ENCODE measurements around the gene FAM24B.
"Not testable (repeated sequence)": the region's sequence is repeated elsewhere in the genome, so short reads cannot be mapped to it uniquely, and the experiment has no call there.

Gene FAM24B

GRCh38 chr10:122875843-122876466 lies 3.4 kb downstream of the FAM24B start:
- no peak for DNase-seq (ENCODE audit: low read depth)
- H3K4me3 ChIP-seq (ENCODE audit: low read depth, low read length) = no peak overlapping the region
- TF ChIP-seq CTCF (IDR thresholded peaks at IDR 0.05; ENCODE audit: low read depth, low read length) = no peak
- no peak for TF ChIP-seq MYC (IDR thresholded peaks at IDR 0.05; ENCODE audit: low read depth, low read length)
- TF ChIP-seq POLR2A (IDR thresholded peaks at IDR 0.05; ENCODE audit: extremely low read depth, insufficient read length) = no peak
- TF ChIP-seq MAX (IDR thresholded peaks at IDR 0.05; ENCODE audit: low read depth, low read length) = no peak

- DNase-seq (ENCODE audit: low read depth); H3K4me3 ChIP-seq (ENCODE audit: low read depth, low read length): not testable (repeated sequence)
Observed at GRCh38 chr10:122871947-122872346, 7.4 kb downstream of the FAM24B start.

- H3K4me3 ChIP-seq (ENCODE audit: low read depth, low read length); DNase-seq (ENCODE audit: low read depth): not testable (repeated sequence)
Observed at GRCh38 chr10:122868768-122869167, 10.6 kb downstream of the FAM24B start.

GRCh38 chr10:122866757-122867482 lies 12.5 kb downstream of the FAM24B start:
- not testable (repeated sequence) for H3K4me3 ChIP-seq (ENCODE audit: low read depth, low read length); DNase-seq (ENCODE audit: low read depth)

- no peak for DNase-seq (ENCODE audit: low read depth)
- no peak for TF ChIP-seq POLR2A (IDR thresholded peaks at IDR 0.05; ENCODE audit: extremely low read depth, insufficient read length)
- TF ChIP-seq MAX (IDR thresholded peaks at IDR 0.05; ENCODE audit: low read depth, low read length) = no peak
- no peak for TF ChIP-seq CTCF (IDR thresholded peaks at IDR 0.05; ENCODE audit: low read depth, low read length)
- TF ChIP-seq MYC (IDR thresholded peaks at IDR 0.05; ENCODE audit: low read depth, low read length) = no peak
- H3K4me3 ChIP-seq (ENCODE audit: low read depth, low read length) = no peak overlapping the region
Observed at GRCh38 chr10:122864901-122865300, 14.5 kb downstream of the FAM24B start.

- DNase-seq (ENCODE audit: low read depth) = no peak
- TF ChIP-seq MYC (IDR thresholded peaks at IDR 0.05; ENCODE audit: low read depth, low read length) (no peak), MAX (IDR thresholded peaks at IDR 0.05; ENCODE audit: low read depth, low read length) (no peak), POLR2A (IDR thresholded peaks at IDR 0.05; ENCODE audit: extremely low read depth, insufficient read length) (no peak), CTCF (IDR thresholded peaks at IDR 0.05; ENCODE audit: low read depth, low read length) (no peak)
- no peak overlapping the region for H3K4me3 ChIP-seq (ENCODE audit: low read depth, low read length)
Observed at GRCh38 chr10:122864194-122864592, 15.2 kb downstream of the FAM24B start.

GRCh38 chr10:122863216-122864193 lies 15.9 kb downstream of the FAM24B start:
- no peak for DNase-seq (ENCODE audit: low read depth)
- no peak overlapping the region for H3K4me3 ChIP-seq (ENCODE audit: low read depth, low read length)
- TF ChIP-seq MYC (IDR thresholded peaks at IDR 0.05; ENCODE audit: low read depth, low read length) (no peak), POLR2A (IDR thresholded peaks at IDR 0.05; ENCODE audit: extremely low read depth, insufficient read length) (no peak), CTCF (IDR thresholded peaks at IDR 0.05; ENCODE audit: low read depth, low read length) (no peak), MAX (IDR thresholded peaks at IDR 0.05; ENCODE audit: low read depth, low read length) (no peak)
